Nephron (organoid): ENCODE results near the gene EPS8.

ENCODE experiments used
- H3K27ac Mint-ChIP-seq, 3 experiments: 2 replicates each; pipeline ENCODE4 v1.8.0; 2020; ENCODE audit warnings: mixed read lengths in 3 of 3, mild to moderate bottlenecking in 2 of 3, moderate library complexity in 1 of 3
- H3K27me3 Mint-ChIP-seq: 2 replicates; pipeline ENCODE4 v1.8.0; 2021; ENCODE audit warnings: low read depth, mild to moderate bottlenecking, moderate library complexity, mixed read lengths
- H3K36me3 Mint-ChIP-seq: 2 replicates; pipeline ENCODE4 v1.8.0; 2020; ENCODE audit warnings: low read depth, mixed read lengths
- H3K4me1 Mint-ChIP-seq: 2 replicates; pipeline ENCODE4 v1.8.0; 2020; ENCODE audit warnings: mixed read lengths
- H3K4me3 Mint-ChIP-seq, 3 experiments: 2 replicates each; pipeline ENCODE4 v1.8.0; 2020; ENCODE audit warnings: mild to moderate bottlenecking in 3 of 3, mixed read lengths in 3 of 3, moderate library complexity in 2 of 3
- H3K9me3 Mint-ChIP-seq: 2 replicates; pipeline ENCODE4 v1.8.0; 2020; ENCODE audit warnings: mixed read lengths
- CTCF ChIP-seq, 3 experiments: fragments of 200-600 bp; sonication (generic); IDR thresholded peaks; one replicate each; pipeline ENCODE4 v1.5.0; 2021; ENCODE audit warnings: antibody characterized with exemption in 3 of 3; ENCODE audit not compliant: unreplicated experiment in 3 of 3

EPS8 gene

GRCh38 chr12:15687583-15687982, 101.6 kb downstream of the EPS8 start:
- Mint-ChIP-seq H3K4me1 (peaks cover 46% of the 10 kb centered on the region), H3K27me3 (no peaks in the 10 kb centered on the region), H3K4me3 (no peak overlapping the region), H3K27ac (peak overlapping the region; percentile 34 to 89 (median 44)), H3K36me3 (no peaks in the 10 kb centered on the region), H3K9me3 (peaks cover under 1% of the 10 kb centered on the region)
- TF ChIP-seq CTCF (IDR thresholded peaks at IDR 0.05; ENCODE audit: unreplicated experiment in 3 of 3) = no peak

- TF ChIP-seq CTCF (IDR thresholded peaks at IDR 0.05; ENCODE audit: unreplicated experiment in 3 of 3) = no peak
- H3K27me3 Mint-ChIP-seq = no peaks in the 10 kb centered on the region
- peak overlapping the region; percentile 16 to 45 (median 16) for H3K27ac Mint-ChIP-seq
- no peak overlapping the region for H3K4me3 Mint-ChIP-seq
- H3K36me3 Mint-ChIP-seq = no peaks in the 10 kb centered on the region
- H3K9me3 Mint-ChIP-seq = no peaks in the 10 kb centered on the region
- peaks cover 29% of the 10 kb centered on the region for H3K4me1 Mint-ChIP-seq
Measured at GRCh38 chr12:15684896-15685658, 104.1 kb downstream of the EPS8 start.

GRCh38 chr12:15682826-15683225, 106.4 kb downstream of the EPS8 start:
- Mint-ChIP-seq H3K36me3 (no peaks in the 10 kb centered on the region), H3K9me3 (no peaks in the 10 kb centered on the region), H3K4me1 (peaks cover 26% of the 10 kb centered on the region), H3K27ac (no peak overlapping the region), H3K27me3 (no peaks in the 10 kb centered on the region), H3K4me3 (no peak overlapping the region)
- no peak for TF ChIP-seq CTCF (IDR thresholded peaks at IDR 0.05; ENCODE audit: unreplicated experiment in 3 of 3)

- Mint-ChIP-seq H3K36me3 (no peaks in the 10 kb centered on the region), H3K27me3 (no peaks in the 10 kb centered on the region), H3K4me1 (peaks cover 13% of the 10 kb centered on the region), H3K9me3 (no peaks in the 10 kb centered on the region), H3K27ac (no peak overlapping the region), H3K4me3 (no peak overlapping the region)
- no peak for TF ChIP-seq CTCF (IDR thresholded peaks at IDR 0.05; ENCODE audit: unreplicated experiment in 3 of 3)
Measured at GRCh38 chr12:15679151-15679550, 110.0 kb downstream of the EPS8 start.

GRCh38 chr12:15677726-15678201, 111.4 kb downstream of the EPS8 start:
- no peaks in the 10 kb centered on the region for H3K36me3 Mint-ChIP-seq
- H3K9me3 Mint-ChIP-seq = no peaks in the 10 kb centered on the region
- no peak for TF ChIP-seq CTCF (IDR thresholded peaks at IDR 0.05; ENCODE audit: unreplicated experiment in 3 of 3)
- H3K4me1 Mint-ChIP-seq = peaks cover 13% of the 10 kb centered on the region
- H3K27ac Mint-ChIP-seq = no peak overlapping the region
- H3K27me3 Mint-ChIP-seq = no peaks in the 10 kb centered on the region
- H3K4me3 Mint-ChIP-seq = no peak overlapping the region

- Mint-ChIP-seq H3K4me1 (peaks cover 13% of the 10 kb centered on the region), H3K9me3 (no peaks in the 10 kb centered on the region), H3K27ac (no peak overlapping the region), H3K27me3 (no peaks in the 10 kb centered on the region), H3K36me3 (no peaks in the 10 kb centered on the region), H3K4me3 (no peak overlapping the region)
- TF ChIP-seq CTCF (IDR thresholded peaks at IDR 0.05; ENCODE audit: unreplicated experiment in 3 of 3) = no peak
Measured at GRCh38 chr12:15677228-15677627, 112.0 kb downstream of the EPS8 start.
